ENCODE results near the gene CCN6. TPM values are rescaled to one million over a fixed set of nuclear protein-coding genes. Genes with fewer than 3 reads are reported as not detected.
"Not testable (repeated sequence)": the region's sequence is repeated elsewhere in the genome, so short reads cannot be mapped to it uniquely, and the experiment has no call there.

Gene CCN6
- total and polyA plus RNA-seq, 4 donors, result 0.57 to 0.69 TPM; not detected in 2

- Histone ChIP-seq H3K36me3 (ENCODE audit: control insufficient read depth, insufficient read depth, low read length) (no peaks in the 10 kb centered on the region), H3K27ac (ENCODE audit: low read depth, low read length) (no peak overlapping the region), H3K4me1 (ENCODE audit: control insufficient read depth, insufficient read depth, low read length) (peaks cover 5% of the 10 kb centered on the region), H3K9me3 (ENCODE audit: control insufficient read depth, insufficient read depth, low read length) (no peaks in the 10 kb centered on the region), H3K4me3 (ENCODE audit: low read depth, low read length) (no peak overlapping the region), H3K27me3 (ENCODE audit: control insufficient read depth, insufficient read depth, low read length) (no peaks in the 10 kb centered on the region)
- DNase-seq (ENCODE audit: low read depth in 4 of 6, low spot score in 6 of 6), result no peak
- 89% methylated on average over 3 of the region's 3 CpGs for WGBS (ENCODE audit: insufficient coverage)
Observed at GRCh38 chr6:112044856-112045255, 9.0 kb upstream of the CCN6 start.

- not testable (repeated sequence) for H3K27ac ChIP-seq (ENCODE audit: low read depth, low read length); H3K27me3 ChIP-seq (ENCODE audit: control insufficient read depth, insufficient read depth, low read length); H3K4me3 ChIP-seq (ENCODE audit: low read depth, low read length); DNase-seq (ENCODE audit: low read depth in 4 of 6, low spot score in 6 of 6); H3K4me1 ChIP-seq (ENCODE audit: control insufficient read depth, insufficient read depth, low read length); H3K9me3 ChIP-seq (ENCODE audit: control insufficient read depth, insufficient read depth, low read length); H3K36me3 ChIP-seq (ENCODE audit: control insufficient read depth, insufficient read depth, low read length)
- 92% methylated on average over 19 of the region's 25 CpGs for WGBS (ENCODE audit: insufficient coverage)
Observed at GRCh38 chr6:112047523-112047922, 6.4 kb upstream of the CCN6 start.

GRCh38 chr6:112049026-112049799 lies 4.7 kb upstream of the CCN6 start:
- Histone ChIP-seq H3K9me3 (ENCODE audit: control insufficient read depth, insufficient read depth, low read length) (no peaks in the 10 kb centered on the region), H3K4me3 (ENCODE audit: low read depth, low read length) (no peak overlapping the region), H3K27me3 (ENCODE audit: control insufficient read depth, insufficient read depth, low read length) (no peaks in the 10 kb centered on the region), H3K27ac (ENCODE audit: low read depth, low read length) (no peak overlapping the region), H3K4me1 (ENCODE audit: control insufficient read depth, insufficient read depth, low read length) (no peaks in the 10 kb centered on the region), H3K36me3 (ENCODE audit: control insufficient read depth, insufficient read depth, low read length) (no peaks in the 10 kb centered on the region)
- DNase-seq (ENCODE audit: low read depth in 4 of 6, low spot score in 6 of 6), result no peak
- 71% methylated on average over 4 of the region's 6 CpGs for WGBS (ENCODE audit: insufficient coverage)

GRCh38 chr6:112049996-112050395 lies 3.9 kb upstream of the CCN6 start:
- Histone ChIP-seq H3K4me1 (ENCODE audit: control insufficient read depth, insufficient read depth, low read length) (no peaks in the 10 kb centered on the region), H3K9me3 (ENCODE audit: control insufficient read depth, insufficient read depth, low read length) (no peaks in the 10 kb centered on the region), H3K27me3 (ENCODE audit: control insufficient read depth, insufficient read depth, low read length) (no peaks in the 10 kb centered on the region), H3K36me3 (ENCODE audit: control insufficient read depth, insufficient read depth, low read length) (no peaks in the 10 kb centered on the region), H3K4me3 (ENCODE audit: low read depth, low read length) (no peak overlapping the region), H3K27ac (ENCODE audit: low read depth, low read length) (no peak overlapping the region)
- no peak for DNase-seq (ENCODE audit: low read depth in 4 of 6, low spot score in 6 of 6)
- WGBS (ENCODE audit: insufficient coverage), result 92% methylated on average over 5 of the region's 7 CpGs

GRCh38 chr6:112050429-112050828 lies 3.5 kb upstream of the CCN6 start:
- no peaks in the 10 kb centered on the region for H3K4me1 ChIP-seq (ENCODE audit: control insufficient read depth, insufficient read depth, low read length)
- no peak overlapping the region for H3K4me3 ChIP-seq (ENCODE audit: low read depth, low read length)
- no peaks in the 10 kb centered on the region for H3K36me3 ChIP-seq (ENCODE audit: control insufficient read depth, insufficient read depth, low read length)
- WGBS (ENCODE audit: insufficient coverage), result no CpG with 5 or more reads among the region's 5 CpGs
- no peaks in the 10 kb centered on the region for H3K27me3 ChIP-seq (ENCODE audit: control insufficient read depth, insufficient read depth, low read length)
- H3K9me3 ChIP-seq (ENCODE audit: control insufficient read depth, insufficient read depth, low read length), result no peaks in the 10 kb centered on the region
- no peak overlapping the region for H3K27ac ChIP-seq (ENCODE audit: low read depth, low read length)
- DNase-seq (ENCODE audit: low read depth in 4 of 6, low spot score in 6 of 6), result peak in 1 of 6 donors; percentile 55

GRCh38 chr6:112051251-112051740 lies 2.6 kb upstream of the CCN6 start:
- WGBS (ENCODE audit: insufficient coverage), result no CpG with 5 or more reads among the region's 4 CpGs
- H3K9me3 ChIP-seq (ENCODE audit: control insufficient read depth, insufficient read depth, low read length); H3K4me3 ChIP-seq (ENCODE audit: low read depth, low read length); H3K27me3 ChIP-seq (ENCODE audit: control insufficient read depth, insufficient read depth, low read length); DNase-seq (ENCODE audit: low read depth in 4 of 6, low spot score in 6 of 6); H3K27ac ChIP-seq (ENCODE audit: low read depth, low read length); H3K4me1 ChIP-seq (ENCODE audit: control insufficient read depth, insufficient read depth, low read length); H3K36me3 ChIP-seq (ENCODE audit: control insufficient read depth, insufficient read depth, low read length): not testable (repeated sequence)

GRCh38 chr6:112054555-112055190 lies 769 bp downstream of the CCN6 start:
- Histone ChIP-seq H3K9me3 (ENCODE audit: control insufficient read depth, insufficient read depth, low read length) (no peaks in the 10 kb centered on the region), H3K4me3 (ENCODE audit: low read depth, low read length) (no peak overlapping the region), H3K27ac (ENCODE audit: low read depth, low read length) (no peak overlapping the region), H3K36me3 (ENCODE audit: control insufficient read depth, insufficient read depth, low read length) (no peaks in the 10 kb centered on the region), H3K4me1 (ENCODE audit: control insufficient read depth, insufficient read depth, low read length) (no peaks in the 10 kb centered on the region), H3K27me3 (ENCODE audit: control insufficient read depth, insufficient read depth, low read length) (no peaks in the 10 kb centered on the region)
- 92% methylated on average over 8 of the region's 10 CpGs for WGBS (ENCODE audit: insufficient coverage)
- DNase-seq (ENCODE audit: low read depth in 4 of 6, low spot score in 6 of 6), result peak in 1 of 6 donors; percentile 70

GRCh38 chr6:112058243-112059032 lies 4.5 kb downstream of the CCN6 start:
- H3K4me1 ChIP-seq (ENCODE audit: control insufficient read depth, insufficient read depth, low read length), result no peaks in the 10 kb centered on the region
- no peaks in the 10 kb centered on the region for H3K27me3 ChIP-seq (ENCODE audit: control insufficient read depth, insufficient read depth, low read length)
- 63% methylated on average over 3 of the region's 4 CpGs for WGBS (ENCODE audit: insufficient coverage)
- H3K9me3 ChIP-seq (ENCODE audit: control insufficient read depth, insufficient read depth, low read length), result no peaks in the 10 kb centered on the region
- no peaks in the 10 kb centered on the region for H3K36me3 ChIP-seq (ENCODE audit: control insufficient read depth, insufficient read depth, low read length)
- no peak overlapping the region for H3K27ac ChIP-seq (ENCODE audit: low read depth, low read length)
- no peak for DNase-seq (ENCODE audit: low read depth in 4 of 6, low spot score in 6 of 6)
- no peak overlapping the region for H3K4me3 ChIP-seq (ENCODE audit: low read depth, low read length)

GRCh38 chr6:112061605-112062004 lies 7.7 kb downstream of the CCN6 start:
- H3K27ac ChIP-seq (ENCODE audit: low read depth, low read length), result no peak overlapping the region
- H3K36me3 ChIP-seq (ENCODE audit: control insufficient read depth, insufficient read depth, low read length), result no peaks in the 10 kb centered on the region
- H3K9me3 ChIP-seq (ENCODE audit: control insufficient read depth, insufficient read depth, low read length), result no peaks in the 10 kb centered on the region
- no peaks in the 10 kb centered on the region for H3K27me3 ChIP-seq (ENCODE audit: control insufficient read depth, insufficient read depth, low read length)
- 80% methylated on average over 1 of the region's 4 CpGs for WGBS (ENCODE audit: insufficient coverage)
- H3K4me1 ChIP-seq (ENCODE audit: control insufficient read depth, insufficient read depth, low read length), result no peaks in the 10 kb centered on the region
- no peak overlapping the region for H3K4me3 ChIP-seq (ENCODE audit: low read depth, low read length)
- DNase-seq (ENCODE audit: low read depth in 4 of 6, low spot score in 6 of 6), result no peak
